HepG2 (cell line): ENCODE data around the gene NFE2L3. TPM values are rescaled to one million over a fixed set of nuclear protein-coding genes. Genes with fewer than 3 reads are reported as not detected.

Source experiments
- ATAC-seq: fragments of 200-7000 bp; cut with Tn5 transposase; 3 replicates; pipeline ENCODE4 v1.9.1; 2020; ENCODE audit warnings: mild to moderate bottlenecking, moderate library complexity
- BruUV-seq: library from RNA; stranded (reverse); fragments of 400-500 nt; replicated peaks from 2 replicates; lab custom pipeline; 2021; lab: Mats Ljungman, UMichigan
- CTCF ChIA-PET: fragments of 300-600 bp; formaldehyde crosslinking; extraction: SDS; loops from one replicate; lab custom pipeline; 2021; ENCODE audit warnings: low total read pairs, inconsistent platforms, low intra/inter-chr PET ratio; lab: Yijun Ruan, JAX
- POLR2A ChIA-PET: fragments of 350-600 bp; sonication (Branson Sonifier 250); formaldehyde crosslinking; loops from one replicate; lab custom pipeline; 2020; ENCODE audit warnings: antibody characterized with exemption, inconsistent platforms; lab: Yijun Ruan, JAX
- DNase-seq: peaks from one replicate; pipeline ENCODE4 v3.0.0-alpha.2; 2015; ENCODE audit warnings: low spot score
- FAIRE-seq: peaks from 3 replicates; lab custom pipeline; 2011; peaks lifted over from hg19 to GRCh38; lab: Jason Lieb, UNC
- H2AFZ ChIP-seq: one replicate; pipeline ENCODE4 v1.6.1; 2011; ENCODE audit warnings: low read length, inconsistent platforms
- H3K27ac ChIP-seq: fragments of 300-600 bp; 3 replicates; pipeline ENCODE4 v1.8.0; 2011; ENCODE audit warnings: mixed run types, mild to moderate bottlenecking, mixed read lengths, low read length, inconsistent platforms; ENCODE audit not compliant: insufficient read depth; ENCODE audit errors: extremely low read length
- H3K27me3 ChIP-seq, 2 experiments: fragments of 200-600 bp in 1 of 2; 2 replicates in 1 of 2; 3 replicates in 1 of 2; pipeline versions ENCODE4 v1.6.0 to v1.8.0; 2011; ENCODE audit warnings: low read length in 2 of 2, mild to moderate bottlenecking in 2 of 2, moderate library complexity in 2 of 2, inconsistent platforms in 1 of 2; ENCODE audit not compliant: insufficient read depth in 2 of 2, control insufficient read depth in 1 of 2
- H3K36me3 ChIP-seq, 2 experiments: fragments of 200-600 bp in 1 of 2; replicated peaks in 1 of 2; 2 replicates in 1 of 2; 3 replicates in 1 of 2; pipeline versions ENCODE4 v1.5.1 to v1.8.0; 2011; ENCODE audit warnings: low read length in 2 of 2, inconsistent platforms in 1 of 2; ENCODE audit not compliant: insufficient read depth in 2 of 2, control insufficient read depth in 1 of 2
- H3K4me1 ChIP-seq: 2 replicates; pipeline ENCODE4 v1.5.1; 2012; ENCODE audit warnings: low read length, inconsistent platforms; ENCODE audit not compliant: insufficient read depth
- H3K4me2 ChIP-seq: 2 replicates; pipeline ENCODE4 v1.6.0; 2011; ENCODE audit warnings: low read depth, low read length, inconsistent platforms
- H3K4me3 ChIP-seq, 3 experiments: fragments of 200-600 bp in 1 of 3; sonication (generic), shearing (Covaris generic) in 1 of 3; replicated peaks in 1 of 3; 2 replicates each; pipeline ENCODE4 v1.5.1; 2011 to 2016; ENCODE audit warnings: low read length in 3 of 3, inconsistent platforms in 2 of 3, low read depth in 2 of 3, mild to moderate bottlenecking in 2 of 3, control low read depth in 1 of 3, mixed read lengths in 1 of 3; ENCODE audit not compliant: insufficient read depth in 1 of 3
- H3K79me2 ChIP-seq: one replicate; pipeline ENCODE4 v1.6.1; 2011; ENCODE audit warnings: low read length, inconsistent platforms; ENCODE audit not compliant: insufficient read depth
- H3K9ac ChIP-seq: 2 replicates; pipeline ENCODE4 v1.6.0; 2011; ENCODE audit warnings: mild to moderate bottlenecking, low read depth, low read length, inconsistent platforms; ENCODE audit not compliant: insufficient read depth
- H3K9me3 ChIP-seq: 2 replicates; pipeline ENCODE4 v1.5.1; 2012; ENCODE audit warnings: mild to moderate bottlenecking, low read length
- H4K20me1 ChIP-seq: 2 replicates; pipeline ENCODE4 v1.6.0; 2011; ENCODE audit warnings: inconsistent platforms, mild to moderate bottlenecking, low read length, moderate library complexity; ENCODE audit not compliant: insufficient read depth
- CBFB ChIP-seq: sonication (generic); formaldehyde crosslinking; IDR thresholded peaks from 2 replicates; pipeline ENCODE4 v1.4.0; 2020; ENCODE audit warnings: missing genetic modification reagents
- CHD2 ChIP-seq: IDR thresholded peaks from 2 replicates; pipeline ENCODE4 v1.6.1; 2011; ENCODE audit warnings: low read depth, low read length, improper control_type of control experiment
- GLI4 ChIP-seq: sonication (generic); formaldehyde crosslinking; IDR thresholded peaks from 2 replicates; pipeline ENCODE4 v1.5.1; 2020; ENCODE audit warnings: missing genetic modification reagents, mild to moderate bottlenecking, moderate library complexity, borderline replicate concordance
- HES4 ChIP-seq: sonication (generic); formaldehyde crosslinking; IDR thresholded peaks from 2 replicates; pipeline ENCODE4 v1.9.0; 2021; ENCODE audit warnings: mild to moderate bottlenecking, missing genetic modification reagents, borderline replicate concordance
- KLF11 ChIP-seq: IDR thresholded peaks from 2 replicates; pipeline ENCODE4 v1.6.1; 2016; ENCODE audit warnings: missing compliant biosample characterization
- MAFF ChIP-seq: IDR thresholded peaks from 2 replicates; pipeline ENCODE4 v1.6.1; 2011; ENCODE audit warnings: low read depth, low read length, improper control_type of control experiment
- PCBP1 ChIP-seq: fragments of 200-400 bp; formaldehyde crosslinking; IDR thresholded peaks from 2 replicates; pipeline ENCODE4 v1.6.1; 2017; ENCODE audit warnings: mild to moderate bottlenecking, low read depth, low read length, borderline replicate concordance
- RARA ChIP-seq: IDR thresholded peaks from 2 replicates; pipeline ENCODE4 v1.6.1; 2016; ENCODE audit warnings: missing genetic modification reagents, missing compliant biosample characterization
- THYN1 ChIP-seq: sonication (generic); formaldehyde crosslinking; IDR thresholded peaks from 2 replicates; pipeline ENCODE4 v1.8.1; 2023; ENCODE audit warnings: low read depth, mild to moderate bottlenecking, moderate library complexity, missing genetic modification reagents, borderline replicate concordance
- TP53 ChIP-seq: sonication (generic); formaldehyde crosslinking; conservative IDR thresholded peaks from 2 replicates; pipeline ENCODE4 v1.4.0; 2020; ENCODE audit warnings: missing genetic modification reagents
- ZBTB39 ChIP-seq: sonication (generic); formaldehyde crosslinking; IDR thresholded peaks from 2 replicates; pipeline ENCODE4 v1.5.0; 2020; ENCODE audit warnings: missing genetic modification reagents
- ZFP36L2 ChIP-seq: sonication (generic); formaldehyde crosslinking; IDR thresholded peaks from 2 replicates; pipeline ENCODE4 v1.4.0; 2020; ENCODE audit warnings: missing genetic modification reagents
- ZNF205 ChIP-seq: IDR thresholded peaks from 2 replicates; pipeline ENCODE4 v1.6.1; 2018; ENCODE audit warnings: missing biosample characterization, missing genetic modification reagents
- ZNF276 ChIP-seq: sonication (generic); formaldehyde crosslinking; IDR thresholded peaks from 2 replicates; pipeline ENCODE4 v1.4.0; 2020; ENCODE audit warnings: mild to moderate bottlenecking, low read depth, missing genetic modification reagents
- ZNF350 ChIP-seq: sonication (generic); formaldehyde crosslinking; IDR thresholded peaks from 2 replicates; pipeline ENCODE4 v1.4.0; 2020; ENCODE audit warnings: mild to moderate bottlenecking, low read depth, missing genetic modification reagents, borderline replicate concordance
- ZNF589 ChIP-seq: sonication (generic); formaldehyde crosslinking; conservative IDR thresholded peaks from 2 replicates; pipeline ENCODE4 v1.8.0; 2022; ENCODE audit warnings: mild to moderate bottlenecking, moderate library complexity, missing genetic modification reagents
- ZNF839 ChIP-seq: sonication (generic); formaldehyde crosslinking; IDR thresholded peaks from 2 replicates; pipeline ENCODE4 v1.4.0; 2020; ENCODE audit warnings: missing genetic modification reagents, mild to moderate bottlenecking, borderline replicate concordance
- WGBS: methylation state at CpG from one replicate; pipeline ENCODE4 v1.1.6; 2017; ENCODE audit warnings: low lambda C conversion rate; 5-methylcytosine and 5-hydroxymethylcytosine counted together
- in situ Hi-C: cut with HindIII; loops from 2 replicates; pipeline ENCODE4 v1.10.0; 2017; ENCODE audit warnings: low pct_unique_long_range_greater_than_20kb; ENCODE audit not compliant: extremely low pct_ligation_motif_present
- intact Hi-C: fragments of 100-400 bp; cut with micrococcal nuclease; formaldehyde crosslinking; loops from one replicate; pipeline ENCODE4 v1.10.0; 2022; ENCODE audit not compliant: unreplicated experiment
- polyA plus RNA-seq, 8 experiments: library from polyadenylated mRNA; depleted of rRNA in 3 of 8; stranded (reverse) in 7 of 8; unstranded in 1 of 8; fragments of >200 nt; fragmentation: Illumina TruSeq in 4 of 8; extraction: Trizol in 4 of 8; gene quantifications; 2 replicates each; pipeline versions ENCODE4 v1.2.1 to v1.2.3, GENCODE V29; 2011 to 2016; ENCODE audit warnings: low read depth in 4 of 8, missing spikeins in 1 of 8, mixed read lengths in 1 of 8; ENCODE audit not compliant: insufficient read depth in 1 of 8
- total RNA-seq, 5 experiments: library from RNA; depleted of rRNA; stranded (reverse); fragments of >200 nt; fragmentation: Illumina TruSeq; extraction: Trizol; gene quantifications; 2 replicates each; pipeline ENCODE4 v1.2.3, GENCODE V29; 2016; ENCODE audit warnings: low read depth in 1 of 5

NFE2L3 gene
- total and polyA plus RNA-seq, 2 of the 13 experiments (the other 11 are each of a cell fraction or from before 2014, with no cell fraction given): 11.4 to 19.4 TPM

DNA sequence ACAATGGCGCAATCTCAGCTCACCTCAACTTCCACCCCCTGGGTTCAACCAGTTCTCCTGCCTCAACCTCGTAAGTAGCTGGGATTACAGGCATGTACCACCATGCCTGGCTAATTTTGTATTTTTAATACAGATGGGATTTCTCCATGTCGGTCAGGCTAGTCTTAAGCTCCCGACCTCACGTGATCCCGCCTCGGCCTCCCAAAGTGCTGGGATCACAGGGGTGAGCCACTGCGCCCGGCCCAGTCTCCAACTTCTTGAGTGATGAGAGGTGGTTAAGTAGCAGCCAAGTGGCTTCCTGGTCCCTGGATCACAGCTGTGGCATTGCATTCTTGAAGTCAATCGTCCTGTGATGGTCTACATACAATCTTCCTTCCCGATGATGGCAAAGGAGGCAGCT, 46.1 kb upstream of the NFE2L3 start (continued):
- TF ChIP-seq ZFP36L2 (CRISPR knock-in tag) (no peak), ZNF589 (no peak), HES4 (CRISPR knock-in tag) (no peak), CHD2 (no peak), THYN1 (no peak), ZNF839 (CRISPR knock-in tag) (no peak)

DNA sequence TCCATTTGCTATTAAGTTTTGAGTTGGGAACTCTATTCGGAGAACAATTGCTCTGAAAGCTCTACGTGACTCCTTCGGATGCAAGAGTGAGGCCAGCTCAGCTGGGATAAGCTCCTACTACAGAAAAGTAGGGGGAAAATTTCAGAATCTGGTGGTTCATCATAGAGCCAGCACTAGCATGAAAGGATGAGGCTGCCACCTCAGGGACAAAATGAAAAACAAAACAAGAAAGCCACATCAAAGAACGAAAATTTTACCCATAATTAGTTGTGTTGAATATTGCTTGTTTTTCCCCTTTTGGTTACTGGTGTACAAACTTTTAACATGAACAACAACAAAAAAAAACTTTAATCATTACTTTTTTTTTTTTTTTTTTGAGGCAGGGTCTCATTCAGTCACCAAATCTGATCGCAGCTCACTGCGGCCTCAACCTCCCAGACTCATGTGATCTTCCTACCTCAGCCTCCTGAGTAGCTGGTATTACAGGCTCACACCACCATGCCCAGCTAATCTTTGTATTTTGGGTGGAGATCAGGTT, 39.7 kb upstream of the NFE2L3 start:
- in situ Hi-C loops (no loop called here), intact Hi-C loops (loop anchor here (10.0 kb wide), 1 partner anchor 1737 kb away; no protein-coding TSS in a partner anchor)
- no peaks in the 10 kb centered on the region for H3K36me3 ChIP-seq
- TF ChIP-seq ZNF350 (CRISPR knock-in tag) (no peak), MAFF (no peak), PCBP1 (no peak), GLI4 (CRISPR knock-in tag) (no peak), CBFB (CRISPR knock-in tag) (no peak), ZNF276 (CRISPR knock-in tag) (no peak), ZNF205 (CRISPR knock-in tag) (no peak), ZBTB39 (no peak), KLF11 (CRISPR knock-in tag) (no peak), RARA (no peak), TP53 (CRISPR knock-in tag) (no peak)
- H3K9ac ChIP-seq: no peak overlapping the region
- H3K27ac ChIP-seq: no peak overlapping the region
- POLR2A ChIA-PET: no interaction called here
- no TSS peak for BruUV-seq
- no peaks in the 10 kb centered on the region for H3K4me1 ChIP-seq
- ATAC-seq (no peak), FAIRE-seq (no peak), DNase-seq (no peak)
- no peaks in the 10 kb centered on the region for H3K9me3 ChIP-seq
- H3K4me2 ChIP-seq: no peak overlapping the region
- no peaks in the 10 kb centered on the region for H3K79me2 ChIP-seq
- CTCF ChIA-PET: no interaction called here
- H3K27me3 ChIP-seq: no peaks in the 10 kb centered on the region; a peak in 2 of 5 replicates
- no peaks in the 10 kb centered on the region for H4K20me1 ChIP-seq
- no peak overlapping the region for H3K4me3 ChIP-seq
- H2AFZ ChIP-seq: no peak overlapping the region
- WGBS: 78% methylated on average over 6 of the region's 6 CpGs
